Astrocyte (in vitro differentiated cells and primary cell): ENCODE measurements around the gene FBXL7. TPM values are rescaled to one million over a fixed set of nuclear protein-coding genes. Genes with fewer than 3 reads are reported as not detected.

ENCODE experiments used
- DNase-seq: peaks from one replicate; pipeline ENCODE4 v3.0.0-alpha.2; 2010; ENCODE audit warnings: low read depth
- FAIRE-seq: peaks from 2 replicates; lab custom pipeline; 2011; peaks lifted over from hg19 to GRCh38; lab: Jason Lieb, UNC
- H2AFZ ChIP-seq: 2 replicates; pipeline ENCODE4 v1.6.0; 2012; ENCODE audit warnings: low read depth, low read length, inconsistent platforms
- H3K27ac ChIP-seq: 2 replicates; pipeline ENCODE4 v1.5.1; 2011; ENCODE audit warnings: low read depth, low read length, inconsistent platforms
- H3K27me3 ChIP-seq: 2 replicates; pipeline ENCODE4 v1.6.0; 2011; ENCODE audit warnings: low read length, inconsistent platforms; ENCODE audit not compliant: insufficient read depth
- H3K36me3 ChIP-seq: 2 replicates; pipeline ENCODE4 v1.5.1; 2011; ENCODE audit warnings: low read length, inconsistent platforms; ENCODE audit not compliant: insufficient read depth
- H3K4me1 ChIP-seq: 2 replicates; pipeline ENCODE4 v1.5.1; 2011; ENCODE audit warnings: low read length, inconsistent platforms; ENCODE audit not compliant: insufficient read depth
- H3K4me2 ChIP-seq: 2 replicates; pipeline ENCODE4 v1.6.0; 2012; ENCODE audit warnings: low read length, inconsistent platforms
- H3K4me3 ChIP-seq: 2 replicates; pipeline ENCODE4 v1.5.1; 2011; ENCODE audit warnings: low read depth, mild to moderate bottlenecking, low read length, inconsistent platforms; ENCODE audit not compliant: insufficient read depth
- H3K79me2 ChIP-seq: 2 replicates; pipeline ENCODE4 v1.6.0; 2012; ENCODE audit warnings: mild to moderate bottlenecking, low read length, inconsistent platforms; ENCODE audit not compliant: insufficient read depth
- H3K9ac ChIP-seq: 2 replicates; pipeline ENCODE4 v1.6.0; 2012; ENCODE audit warnings: mild to moderate bottlenecking, low read length, inconsistent platforms
- H3K9me3 ChIP-seq: 2 replicates; pipeline ENCODE4 v1.5.1; 2012; ENCODE audit warnings: low read depth, mild to moderate bottlenecking, low read length, inconsistent platforms; ENCODE audit not compliant: insufficient read depth
- H4K20me1 ChIP-seq: 2 replicates; pipeline ENCODE4 v1.6.0; 2012; ENCODE audit warnings: low read length, inconsistent platforms; ENCODE audit not compliant: insufficient read depth
- H3K27ac Mint-ChIP-seq: one replicate; pipeline ENCODE4 v1.8.0; 2021; ENCODE audit warnings: mild to moderate bottlenecking, mixed read lengths; ENCODE audit not compliant: unreplicated experiment
- H3K27me3 Mint-ChIP-seq: one replicate; pipeline ENCODE4 v1.8.0; 2021; ENCODE audit warnings: low read depth, mixed read lengths; ENCODE audit not compliant: unreplicated experiment
- H3K36me3 Mint-ChIP-seq: one replicate; pipeline ENCODE4 v1.8.0; 2021; ENCODE audit warnings: low read depth, mixed read lengths; ENCODE audit not compliant: unreplicated experiment
- H3K4me1 Mint-ChIP-seq: one replicate; pipeline ENCODE4 v1.8.0; 2021; ENCODE audit warnings: low read depth, mixed read lengths; ENCODE audit not compliant: unreplicated experiment
- H3K4me3 Mint-ChIP-seq: one replicate; pipeline ENCODE4 v1.8.0; 2021; ENCODE audit warnings: mild to moderate bottlenecking, moderate library complexity, mixed read lengths; ENCODE audit not compliant: unreplicated experiment
- H3K9me3 Mint-ChIP-seq: one replicate; pipeline ENCODE4 v1.8.0; 2021; ENCODE audit warnings: mild to moderate bottlenecking, mixed read lengths; ENCODE audit not compliant: unreplicated experiment
- EZH2 ChIP-seq: IDR thresholded peaks from 2 replicates; pipeline ENCODE4 v1.6.1; 2012; ENCODE audit warnings: mild to moderate bottlenecking, low read length, inconsistent platforms; ENCODE audit not compliant: insufficient read depth
- total RNA-seq: library from RNA; stranded (reverse); gene quantifications from 2 replicates; pipeline ENCODE4 v1.2.1, GENCODE V29; 2021
- TF ChIP-seq, protein P1 (sequence below): IDR thresholded peaks from 2 replicates; pipeline ENCODE4 v1.5.1; 2011; ENCODE audit warnings: low read depth, mild to moderate bottlenecking, inconsistent platforms, low read length, moderate library complexity; ENCODE audit not compliant: insufficient read depth

The FBXL7 gene
- total RNA-seq, 1 donor from 2014 or later, result 21.0 TPM

DNA sequence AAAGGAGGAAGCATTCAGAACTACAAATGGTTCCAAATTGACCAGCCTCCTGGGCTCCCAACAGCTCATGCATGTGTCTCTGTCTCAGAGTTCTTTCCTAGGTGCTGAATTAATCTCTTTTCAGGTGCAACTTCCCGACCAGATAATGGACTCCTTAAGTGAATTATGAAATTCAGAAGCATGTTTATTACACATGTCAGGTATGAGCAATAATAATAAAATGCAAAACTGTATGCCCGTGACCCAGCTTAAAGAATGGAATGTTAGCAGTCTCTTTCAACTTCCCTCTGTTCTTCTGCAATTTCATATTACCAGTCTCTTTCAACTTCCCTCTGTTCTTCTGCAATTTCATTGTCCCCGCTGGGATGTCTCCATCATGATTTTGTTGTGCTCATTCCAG lies 60.4 kb downstream of the FBXL7 start:
- Histone ChIP-seq H3K4me3 (no peak overlapping the region), H3K4me1 (no peaks in the 10 kb centered on the region), H3K79me2 (no peaks in the 10 kb centered on the region), H3K27ac (no peak overlapping the region), H3K4me2 (no peak overlapping the region), H3K9ac (no peak overlapping the region), H3K9me3 (no peaks in the 10 kb centered on the region), H2AFZ (no peak overlapping the region), H3K27me3 (no peaks in the 10 kb centered on the region), H3K36me3 (no peaks in the 10 kb centered on the region), H4K20me1 (peaks cover 9% of the 10 kb centered on the region)
- no peak for TF ChIP-seq EZH2
- TF ChIP-seq, protein P1, sequence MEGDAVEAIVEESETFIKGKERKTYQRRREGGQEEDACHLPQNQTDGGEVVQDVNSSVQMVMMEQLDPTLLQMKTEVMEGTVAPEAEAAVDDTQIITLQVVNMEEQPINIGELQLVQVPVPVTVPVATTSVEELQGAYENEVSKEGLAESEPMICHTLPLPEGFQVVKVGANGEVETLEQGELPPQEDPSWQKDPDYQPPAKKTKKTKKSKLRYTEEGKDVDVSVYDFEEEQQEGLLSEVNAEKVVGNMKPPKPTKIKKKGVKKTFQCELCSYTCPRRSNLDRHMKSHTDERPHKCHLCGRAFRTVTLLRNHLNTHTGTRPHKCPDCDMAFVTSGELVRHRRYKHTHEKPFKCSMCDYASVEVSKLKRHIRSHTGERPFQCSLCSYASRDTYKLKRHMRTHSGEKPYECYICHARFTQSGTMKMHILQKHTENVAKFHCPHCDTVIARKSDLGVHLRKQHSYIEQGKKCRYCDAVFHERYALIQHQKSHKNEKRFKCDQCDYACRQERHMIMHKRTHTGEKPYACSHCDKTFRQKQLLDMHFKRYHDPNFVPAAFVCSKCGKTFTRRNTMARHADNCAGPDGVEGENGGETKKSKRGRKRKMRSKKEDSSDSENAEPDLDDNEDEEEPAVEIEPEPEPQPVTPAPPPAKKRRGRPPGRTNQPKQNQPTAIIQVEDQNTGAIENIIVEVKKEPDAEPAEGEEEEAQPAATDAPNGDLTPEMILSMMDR, result no peak
- no peaks in the 10 kb centered on the region for H3K4me1 Mint-ChIP-seq
- DNase-seq (no peak), FAIRE-seq (no peak)
- no peak overlapping the region for H3K4me3 Mint-ChIP-seq
- H3K27ac Mint-ChIP-seq, result no peak overlapping the region
- H3K36me3 Mint-ChIP-seq, result peaks cover 7% of the 10 kb centered on the region
- no peaks in the 10 kb centered on the region for H3K27me3 Mint-ChIP-seq
- no peaks in the 10 kb centered on the region for H3K9me3 Mint-ChIP-seq

DNA sequence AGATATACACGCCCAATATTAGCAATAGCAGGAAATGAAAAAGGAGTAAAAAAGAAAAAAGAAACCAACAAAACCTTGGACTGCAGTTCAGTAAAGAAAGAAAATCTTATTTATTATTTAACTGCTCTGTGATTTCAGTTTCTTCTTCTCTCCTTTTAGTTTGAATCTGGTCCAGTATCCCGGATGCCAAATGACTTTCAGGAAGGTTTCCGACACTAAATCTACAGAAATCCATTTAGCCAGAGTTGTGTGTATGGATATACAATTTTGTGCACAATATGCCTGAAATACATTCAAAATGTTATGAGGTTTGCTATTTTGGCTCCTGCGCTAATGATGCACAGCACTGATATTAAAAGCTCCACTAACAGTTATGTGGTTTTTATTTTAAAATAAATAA lies 64.5 kb downstream of the FBXL7 start:
- Histone ChIP-seq H3K27me3 (no peaks in the 10 kb centered on the region), H3K4me3 (no peak overlapping the region), H3K4me2 (no peak overlapping the region), H3K27ac (no peak overlapping the region), H3K9ac (no peak overlapping the region), H4K20me1 (peaks cover 5% of the 10 kb centered on the region), H3K4me1 (no peaks in the 10 kb centered on the region), H3K79me2 (no peaks in the 10 kb centered on the region), H3K9me3 (no peaks in the 10 kb centered on the region), H3K36me3 (no peaks in the 10 kb centered on the region), H2AFZ (no peak overlapping the region)
- FAIRE-seq (no peak), DNase-seq (no peak)
- H3K9me3 Mint-ChIP-seq, result no peaks in the 10 kb centered on the region
- peaks cover 10% of the 10 kb centered on the region for H3K4me1 Mint-ChIP-seq
- no peaks in the 10 kb centered on the region for H3K27me3 Mint-ChIP-seq
- peaks cover 7% of the 10 kb centered on the region for H3K36me3 Mint-ChIP-seq
- H3K4me3 Mint-ChIP-seq, result no peak overlapping the region
- H3K27ac Mint-ChIP-seq, result no peak overlapping the region
- TF ChIP-seq, protein P1, result no peak
- TF ChIP-seq EZH2, result no peak

DNA sequence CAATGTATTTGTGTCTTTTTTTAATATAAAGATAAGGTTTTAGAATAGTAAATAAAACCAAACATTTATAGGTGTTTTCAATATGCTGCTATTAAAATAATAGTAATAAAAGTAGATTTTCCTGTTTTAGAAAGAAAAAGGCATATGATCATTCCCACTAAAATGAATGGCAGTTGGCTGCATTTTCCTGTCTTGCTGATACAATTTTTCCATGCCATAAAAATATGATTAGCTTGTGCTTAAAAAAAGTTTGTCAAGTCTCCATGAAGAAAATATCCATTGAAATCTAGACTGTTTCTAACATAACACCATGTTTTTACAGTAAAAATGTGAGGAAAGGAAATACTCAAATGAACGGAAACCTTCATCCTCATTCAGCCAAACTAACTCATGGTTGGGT lies 65.0 kb downstream of the FBXL7 start:
- Mint-ChIP-seq H3K27me3 (no peaks in the 10 kb centered on the region), H3K36me3 (peaks cover 7% of the 10 kb centered on the region), H3K4me1 (peaks cover 10% of the 10 kb centered on the region), H3K4me3 (no peak overlapping the region), H3K27ac (no peak overlapping the region), H3K9me3 (no peaks in the 10 kb centered on the region)
- Histone ChIP-seq H3K9ac (no peak overlapping the region), H3K79me2 (no peaks in the 10 kb centered on the region), H3K4me2 (no peak overlapping the region), H3K9me3 (no peaks in the 10 kb centered on the region), H3K4me1 (no peaks in the 10 kb centered on the region), H4K20me1 (peaks cover 5% of the 10 kb centered on the region), H2AFZ (no peak overlapping the region), H3K36me3 (no peaks in the 10 kb centered on the region), H3K27ac (no peak overlapping the region), H3K4me3 (no peak overlapping the region), H3K27me3 (no peaks in the 10 kb centered on the region)
- DNase-seq (no peak), FAIRE-seq (no peak)
- TF ChIP-seq, protein P1, result no peak
- no peak for TF ChIP-seq EZH2
